TTC549 (cell line): Measurements from ENCODE around the gene AP4E1.
"Not testable (repeated sequence)": the region's sequence is repeated elsewhere in the genome, so short reads cannot be mapped to it uniquely, and the experiment has no call there.

Experiments
- FAIRE-seq: peaks from 2 replicates; lab custom pipeline; 2012; peaks lifted over from hg19 to GRCh38; lab: Jason Lieb, UNC

The AP4E1 gene

DNA sequence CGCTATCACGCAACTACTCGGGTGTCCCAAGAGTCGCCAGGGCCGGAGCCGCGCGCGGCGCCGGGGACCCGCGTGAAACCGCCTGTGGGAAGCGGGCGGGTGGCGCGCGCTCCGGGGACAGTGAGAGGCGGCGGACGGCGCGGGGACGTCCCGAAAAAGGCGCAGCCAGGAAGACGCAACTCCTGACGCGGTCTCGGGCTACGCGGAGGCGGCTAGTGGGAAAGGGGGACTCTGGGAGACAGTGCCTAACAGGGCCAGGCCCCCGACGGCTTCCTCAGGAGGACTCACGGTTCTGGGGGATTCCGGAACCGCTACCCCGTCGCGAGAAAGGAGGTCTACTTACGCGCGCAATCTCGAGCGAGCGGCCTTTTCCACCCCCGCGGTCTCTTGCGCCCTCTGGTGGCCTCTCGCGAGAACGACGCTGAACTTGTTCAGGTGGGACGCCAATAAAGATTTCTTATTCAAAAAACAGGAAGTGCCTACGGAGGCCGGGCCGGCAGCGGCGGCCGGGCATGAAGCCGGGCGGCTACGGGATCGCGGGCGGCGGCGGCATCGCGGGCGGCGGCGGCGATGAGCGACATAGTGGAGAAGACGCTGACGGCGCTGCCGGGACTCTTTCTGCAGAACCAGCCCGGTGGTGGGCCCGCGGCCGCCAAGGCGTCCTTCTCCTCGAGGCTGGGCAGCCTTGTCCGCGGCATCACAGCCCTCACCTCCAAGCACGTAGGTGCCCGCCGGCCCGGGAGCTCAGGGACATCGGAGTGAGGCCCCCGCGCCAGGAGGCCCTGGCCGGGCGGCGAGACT lies at the start of gene AP4E1:
TSS of gene AP4E1 (plus strand) at position 475 of the 801 bp plus-strand sequence. CDS start at position 571, 96 bp downstream.
- no peak for FAIRE-seq

DNA sequence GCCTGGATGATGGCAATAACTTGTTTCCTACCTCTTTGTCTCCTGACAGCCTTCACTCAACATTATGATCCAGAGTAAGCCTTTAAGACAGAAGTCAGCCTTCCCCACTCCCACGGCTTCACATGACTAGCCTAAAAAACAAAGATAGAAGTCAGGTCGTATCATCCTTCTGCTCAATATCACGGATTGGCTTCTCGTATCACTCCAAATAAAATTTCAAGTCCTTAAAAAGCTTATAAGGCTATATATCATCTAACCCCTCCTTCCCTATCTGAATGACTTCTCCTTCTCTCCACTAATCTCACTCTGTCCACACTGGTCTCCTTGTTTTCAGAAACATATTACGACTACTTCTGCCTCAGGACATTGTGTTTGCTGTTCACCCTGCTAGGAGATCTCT lies 47.7 kb upstream of the AP4E1 start:
- no peak for FAIRE-seq

DNA sequence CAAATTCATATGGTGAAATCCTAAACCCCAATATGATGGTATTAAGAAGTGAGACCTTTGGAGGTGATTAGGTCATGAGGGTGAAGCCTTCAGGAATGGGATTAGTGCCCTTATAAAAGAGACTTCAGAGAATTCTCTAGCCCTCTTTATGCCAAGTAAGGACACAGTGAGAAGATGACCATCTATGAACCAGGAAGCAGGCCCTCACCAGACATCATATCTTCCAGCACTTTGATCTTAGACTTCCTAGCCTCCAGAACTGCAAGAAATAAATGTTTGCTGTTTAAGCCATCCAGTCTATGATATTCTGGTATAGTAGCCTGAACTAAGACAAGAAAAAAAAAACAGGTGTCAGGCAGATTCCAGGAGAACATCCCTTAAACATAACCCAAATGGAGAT lies 45.9 kb upstream of the AP4E1 start:
- no peak for FAIRE-seq

DNA sequence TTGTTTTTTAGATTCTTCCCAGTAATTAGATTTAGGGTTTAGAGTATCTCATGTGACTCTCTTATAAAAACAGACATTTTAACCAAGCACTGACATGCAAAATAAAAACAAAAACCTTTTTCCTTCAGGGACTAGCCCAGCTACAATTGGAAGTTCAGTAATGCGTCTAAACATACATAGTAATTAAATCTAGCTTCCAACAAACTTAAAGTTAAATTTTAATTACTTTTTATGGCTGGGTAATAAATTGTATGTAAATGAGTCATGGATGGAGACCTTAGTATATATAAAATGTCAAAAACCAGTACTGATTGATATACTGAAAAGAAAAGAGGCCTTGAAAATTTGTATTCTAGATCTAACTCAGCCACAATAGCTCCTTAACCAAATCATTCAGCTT lies 43.6 kb upstream of the AP4E1 start:
- no peak for FAIRE-seq

DNA sequence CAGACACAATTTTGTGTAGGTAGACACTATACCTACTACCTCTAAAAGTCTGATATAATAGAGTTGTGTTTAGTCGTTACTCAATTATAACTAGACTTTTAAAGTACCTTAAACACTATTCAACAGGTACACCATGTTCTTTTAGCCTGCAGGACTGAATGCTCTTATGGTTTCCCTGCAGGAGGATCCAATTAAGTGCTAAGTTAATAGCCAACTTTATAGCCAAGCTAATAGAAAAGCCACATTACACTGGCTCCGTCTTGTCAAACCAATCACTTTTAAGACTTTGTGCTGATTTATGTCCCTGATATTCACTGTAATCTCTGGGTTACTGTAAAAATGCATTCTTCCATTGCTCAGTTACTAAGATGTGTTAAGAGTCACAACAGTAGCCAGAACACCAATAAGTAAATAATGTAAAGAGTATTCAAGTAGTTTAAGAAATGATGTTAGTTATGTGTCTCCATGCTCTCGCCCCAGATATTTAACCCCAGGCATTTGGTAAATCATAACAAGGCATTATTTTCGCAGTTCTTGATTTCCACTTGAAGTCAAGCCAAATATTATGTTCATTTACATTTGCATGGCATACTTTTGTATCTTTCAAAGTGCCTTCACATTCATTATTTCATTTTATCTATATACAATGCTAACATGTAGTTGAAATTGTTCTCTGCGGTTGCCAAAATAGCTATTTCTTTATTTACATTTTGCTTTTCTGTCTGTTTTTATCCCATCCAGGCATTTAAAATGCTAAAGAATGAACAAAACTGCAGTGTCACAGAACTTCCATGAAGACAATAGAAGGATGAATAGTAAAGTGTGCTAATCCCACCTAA lies 42.7 kb upstream of the AP4E1 start:
- no peak for FAIRE-seq

DNA sequence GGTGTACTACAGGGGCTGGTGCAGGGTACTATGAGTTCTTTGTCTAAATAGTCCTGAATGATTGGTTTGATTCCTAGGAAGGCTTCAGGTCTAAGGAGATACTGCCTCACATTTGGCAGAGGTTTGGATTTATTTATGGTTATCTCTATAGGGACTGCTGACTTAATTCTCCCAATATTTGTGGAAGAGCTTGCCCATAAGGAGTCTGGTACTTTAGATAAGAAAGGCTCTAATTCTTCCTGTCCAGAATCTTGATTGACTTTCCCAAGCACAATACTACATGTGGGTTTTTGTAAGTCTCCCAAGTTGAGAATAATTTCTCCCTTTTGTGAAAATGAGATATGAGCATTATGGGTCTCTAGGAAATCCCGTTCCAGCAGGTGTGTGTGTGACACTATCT lies 36.7 kb upstream of the AP4E1 start:
- FAIRE-seq: no peak

DNA sequence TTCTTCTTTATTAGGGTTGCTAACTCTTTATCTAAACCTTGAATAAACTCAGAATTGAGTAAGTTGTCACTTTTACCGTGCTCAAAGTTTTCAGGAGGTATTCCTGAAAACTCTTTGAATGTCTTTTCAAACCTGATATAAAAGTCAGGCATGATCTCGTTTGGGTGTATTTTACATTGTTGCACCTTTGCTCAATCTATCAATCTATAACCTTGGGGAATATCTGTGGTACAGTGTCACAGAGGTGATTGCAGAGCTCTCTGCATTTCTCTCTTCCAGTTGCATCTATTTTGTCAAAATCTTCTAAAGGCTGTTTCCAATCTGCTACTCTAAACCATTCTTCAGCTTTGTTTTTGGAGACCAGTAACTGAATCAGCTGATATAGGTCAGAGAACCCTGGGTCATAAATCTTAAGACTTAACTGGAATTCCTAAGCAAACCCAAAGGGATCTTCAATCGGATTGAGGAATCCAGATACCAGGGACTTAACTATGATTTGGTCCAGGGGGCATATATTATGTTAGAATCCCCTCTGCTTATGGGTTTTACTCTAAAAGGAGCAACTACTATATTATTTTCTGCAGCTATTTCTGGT lies 35.6 kb upstream of the AP4E1 start:
- FAIRE-seq: no peak

DNA sequence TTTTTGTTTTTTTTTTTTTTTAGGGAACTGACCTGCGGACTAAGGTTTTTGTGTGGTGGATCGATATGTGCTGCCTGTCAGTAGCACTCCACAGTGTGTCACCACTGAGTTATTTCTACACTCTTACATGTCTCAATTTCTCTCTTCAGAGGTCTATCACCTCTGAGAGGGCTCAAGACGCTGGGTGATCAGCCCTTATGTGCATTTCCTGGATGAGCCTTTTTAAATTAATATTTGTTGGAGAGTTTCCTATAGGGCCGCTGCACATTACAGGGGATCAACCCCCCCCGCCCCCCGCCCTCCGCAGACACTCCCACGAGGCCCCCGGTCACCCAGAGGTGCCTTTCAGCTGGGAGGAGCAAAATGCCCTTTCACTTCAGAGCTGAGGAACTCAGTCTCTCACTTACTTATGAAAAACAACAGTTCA lies 34.5 kb upstream of the AP4E1 start:
- no peak for FAIRE-seq

DNA sequence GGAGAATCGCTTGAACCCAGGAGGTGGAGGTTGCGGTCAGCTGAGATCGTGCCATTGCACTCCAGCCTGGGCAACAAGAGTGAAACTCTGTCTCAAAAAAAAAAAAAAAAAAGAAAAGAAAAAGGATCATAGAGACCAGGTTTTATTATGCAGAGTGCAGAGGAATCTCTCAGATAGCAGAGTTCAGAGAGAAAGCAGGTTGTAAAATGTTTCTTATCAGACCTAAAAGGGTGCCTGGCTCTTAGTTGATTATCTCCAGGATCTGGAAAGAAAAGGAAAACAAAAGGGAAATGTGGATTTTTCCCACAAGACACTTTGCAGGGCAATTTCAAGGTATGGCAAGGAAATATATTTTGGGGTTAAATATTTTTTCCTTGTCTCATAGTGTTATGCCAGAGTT lies 33.2 kb upstream of the AP4E1 start:
- not testable (repeated sequence) for FAIRE-seq

DNA sequence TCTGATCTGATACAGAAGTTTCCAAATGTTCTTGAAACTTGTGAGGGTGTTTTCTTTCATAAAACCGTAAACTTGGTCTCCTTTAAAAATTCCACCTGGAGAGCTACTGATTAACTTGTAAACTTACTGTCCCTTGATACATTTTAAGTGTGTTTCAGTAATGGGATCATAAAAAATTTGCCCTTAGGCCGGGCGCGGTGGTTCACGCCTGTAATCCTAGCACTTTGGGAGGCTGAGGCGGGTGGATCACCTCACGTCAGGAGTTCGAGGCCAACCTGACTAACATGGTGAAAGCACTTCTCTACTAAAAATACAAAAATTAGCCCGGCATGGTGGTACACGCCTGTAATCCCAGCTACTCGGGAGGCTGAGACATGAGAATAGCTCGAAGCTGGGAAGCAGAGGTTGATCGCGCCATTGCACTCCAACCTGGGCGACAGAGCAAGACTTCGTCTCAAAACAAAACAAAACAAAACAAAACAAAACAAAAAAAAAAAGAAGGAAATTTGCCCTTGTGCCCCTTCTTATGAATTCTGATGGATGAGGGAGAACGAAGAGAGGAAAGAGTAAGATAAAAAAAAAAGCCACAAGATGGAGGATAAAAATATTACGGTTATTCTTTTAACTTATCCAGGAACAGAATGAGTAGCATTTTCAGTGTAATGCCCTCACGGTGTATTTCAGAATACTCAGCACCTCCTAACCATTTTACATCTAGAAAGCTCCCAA lies 32.1 kb upstream of the AP4E1 start:
- FAIRE-seq: no peak

DNA sequence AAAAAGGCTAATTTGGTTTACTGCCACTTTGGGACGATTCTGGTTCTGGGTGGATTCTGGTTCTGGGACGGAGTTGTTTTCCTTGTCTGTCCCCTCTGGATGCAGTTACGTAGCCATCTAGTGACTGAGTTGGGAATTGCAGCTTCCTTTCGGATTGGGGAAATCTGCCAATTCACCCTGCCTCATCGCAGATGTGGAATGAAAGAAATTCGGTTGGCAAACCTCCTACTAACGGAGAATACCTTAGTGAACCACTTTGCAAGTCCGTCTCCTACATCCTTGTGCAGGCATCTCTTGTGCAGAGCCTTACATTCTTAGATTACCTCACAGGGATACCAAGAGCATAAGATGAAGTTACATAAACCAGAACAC lies 31.5 kb upstream of the AP4E1 start:
- FAIRE-seq: no peak

DNA sequence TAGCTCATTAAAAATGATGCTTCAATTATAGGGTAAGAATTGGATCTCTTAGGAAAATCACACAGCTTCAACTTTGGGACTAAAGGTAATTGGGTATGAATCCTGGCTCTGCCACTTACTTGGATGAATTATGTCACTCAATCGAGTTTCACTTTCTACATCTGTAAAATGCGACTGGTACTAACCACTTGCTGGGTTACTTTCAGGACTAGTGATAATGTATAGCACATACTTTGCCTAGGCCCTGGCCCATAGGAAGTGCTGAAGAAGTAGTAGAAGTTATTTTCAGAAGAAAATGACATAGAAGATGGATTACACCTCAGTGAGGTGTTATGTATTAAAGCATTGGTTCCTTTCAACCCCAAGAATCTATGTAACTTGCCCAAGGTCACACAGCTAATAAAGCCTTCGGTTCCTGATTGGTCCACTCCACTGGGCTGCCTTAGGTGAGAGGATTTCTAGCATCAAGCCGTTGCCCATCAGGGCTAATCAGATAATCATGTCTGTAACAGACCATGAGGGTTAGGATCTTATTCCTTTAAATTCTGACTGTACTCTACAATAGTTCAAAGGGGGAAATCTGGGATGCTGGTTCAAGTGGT lies 29.4 kb upstream of the AP4E1 start:
- no peak for FAIRE-seq

DNA sequence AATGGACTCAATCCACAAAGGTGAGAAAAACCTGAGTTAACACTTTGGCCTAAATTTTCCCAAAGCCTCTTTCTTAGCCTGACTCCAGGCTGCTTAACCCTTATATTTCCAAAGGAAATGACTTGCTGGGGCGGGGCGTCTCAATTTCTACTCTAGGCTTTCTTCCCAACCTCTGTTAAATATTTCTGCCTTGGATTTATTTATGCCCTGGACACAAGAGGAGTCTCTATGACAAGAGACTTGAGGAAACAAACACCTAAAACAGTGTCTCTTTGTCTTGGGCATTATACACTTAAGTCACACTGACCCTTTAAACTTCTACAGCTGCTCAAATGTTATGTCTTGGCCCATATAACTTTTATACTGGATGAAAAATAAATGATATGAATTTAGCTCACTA lies 28.3 kb upstream of the AP4E1 start:
- no peak for FAIRE-seq

DNA sequence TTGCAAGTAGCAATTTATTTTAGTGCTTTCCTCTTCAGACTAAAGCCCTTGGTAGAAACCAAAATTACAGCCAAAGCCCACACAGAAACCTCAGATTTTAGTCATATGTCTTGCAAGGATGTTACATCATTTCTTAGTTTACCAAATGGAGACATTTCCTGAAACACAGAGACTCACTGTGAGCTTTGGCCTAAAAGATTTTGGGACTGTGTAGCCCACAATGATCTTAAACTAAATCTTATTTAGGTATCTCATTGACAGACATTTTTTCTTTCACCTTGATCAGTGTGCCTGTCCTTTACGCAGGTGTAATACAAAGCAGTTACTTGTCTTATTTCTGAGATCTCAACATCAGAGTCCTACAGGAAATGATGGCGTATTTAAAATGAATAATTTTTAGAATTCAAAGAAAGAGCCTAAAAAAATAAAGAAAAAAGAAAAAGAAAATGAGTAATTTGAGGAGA lies 27.8 kb upstream of the AP4E1 start:
- no peak for FAIRE-seq

DNA sequence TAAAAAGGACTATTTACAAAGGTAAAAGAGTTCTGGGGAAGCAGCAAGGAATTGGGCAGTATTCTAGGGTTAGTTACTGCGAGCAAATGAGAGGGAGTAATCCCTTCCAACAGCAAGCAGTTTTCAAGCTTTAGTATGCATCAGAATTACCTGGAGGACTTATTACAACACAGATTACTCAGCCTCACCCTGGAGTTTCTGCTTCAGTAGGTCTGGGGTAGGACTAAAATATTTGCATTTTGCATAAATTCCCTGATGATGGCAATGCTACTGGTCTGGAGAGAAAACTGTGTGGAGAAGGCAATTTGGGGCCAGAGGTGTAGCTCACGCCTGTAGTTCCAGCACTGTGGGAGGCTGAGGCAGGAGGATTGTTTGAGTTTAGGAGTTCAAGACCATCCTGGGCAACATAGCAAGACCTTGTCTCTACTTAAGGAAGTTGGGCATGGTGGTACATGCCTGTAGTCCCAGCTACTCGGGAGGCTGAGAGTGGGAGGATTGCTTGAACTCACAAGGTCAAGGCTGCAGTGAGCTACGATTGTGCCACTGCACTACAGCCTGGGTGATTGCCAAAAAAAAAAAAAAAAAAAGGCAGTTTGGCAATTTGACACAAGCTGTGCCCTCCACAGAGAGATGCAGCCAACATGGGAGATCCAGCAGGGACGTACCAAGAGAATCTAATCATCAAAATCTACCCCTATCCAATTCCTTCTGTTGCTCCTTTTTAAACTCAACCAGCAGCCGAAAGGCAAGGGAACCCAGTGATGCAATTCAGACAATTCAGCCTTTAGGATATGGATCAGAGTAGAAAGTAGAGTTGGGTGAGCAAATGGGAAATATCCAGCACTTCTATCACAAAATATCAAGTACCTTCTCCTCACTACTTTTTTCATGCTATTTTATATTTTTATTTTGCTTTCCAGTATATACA lies 27.1 kb upstream of the AP4E1 start:
- no peak for FAIRE-seq

DNA sequence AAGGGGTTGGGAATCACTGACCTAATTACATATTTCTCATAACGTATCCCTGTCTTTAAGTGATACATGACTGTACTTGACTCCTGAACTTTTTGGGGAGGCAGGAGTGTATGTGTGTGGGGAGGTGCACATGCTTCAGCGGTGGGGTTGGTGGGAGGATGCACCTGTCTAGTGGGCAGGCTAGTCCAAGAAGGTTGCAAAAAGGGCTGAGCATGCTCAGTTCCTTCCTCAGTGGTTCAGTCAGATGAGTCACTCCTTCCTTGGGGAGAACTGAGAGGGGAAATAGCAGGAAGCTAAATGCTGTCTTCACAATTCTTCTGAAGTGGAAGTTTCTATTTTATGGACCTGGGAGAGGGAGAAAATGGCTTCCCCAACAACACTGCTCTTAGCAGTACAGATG lies 24.6 kb upstream of the AP4E1 start:
- no peak for FAIRE-seq

DNA sequence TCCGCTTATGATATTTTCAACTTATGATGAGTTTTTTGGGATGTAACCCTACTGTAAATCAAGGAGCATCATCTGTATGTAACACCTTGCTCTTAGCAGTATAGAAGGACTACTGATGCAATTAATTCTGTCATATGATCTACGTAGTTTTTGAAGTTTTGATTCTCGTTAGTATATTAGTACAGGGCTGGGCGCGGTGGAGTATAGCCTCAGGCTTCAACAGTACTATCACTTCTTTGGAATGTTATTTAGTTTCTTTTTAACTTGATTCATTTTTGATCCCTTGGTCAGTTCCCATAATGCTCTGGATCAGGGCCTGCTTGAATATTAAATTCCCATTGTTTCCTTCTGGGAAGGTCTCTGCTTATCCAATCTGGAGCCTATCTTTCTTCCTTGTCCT lies 23.9 kb upstream of the AP4E1 start:
- no peak for FAIRE-seq

DNA sequence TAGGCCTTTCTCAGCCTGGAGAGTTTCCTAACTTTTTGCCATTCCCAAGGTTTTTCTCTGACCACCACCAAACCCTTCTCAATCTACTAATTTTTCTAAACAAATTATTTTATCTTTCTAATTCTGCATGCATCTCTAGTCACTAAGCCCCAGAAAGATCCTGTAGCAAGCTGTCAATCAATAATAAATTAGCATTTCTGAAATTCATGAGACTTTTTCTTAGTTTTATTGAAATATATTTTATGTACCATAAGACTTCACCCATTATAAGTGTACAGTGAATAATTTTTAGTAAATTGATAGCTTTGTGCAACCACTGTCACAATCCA lies 22.4 kb upstream of the AP4E1 start:
- no peak for FAIRE-seq

DNA sequence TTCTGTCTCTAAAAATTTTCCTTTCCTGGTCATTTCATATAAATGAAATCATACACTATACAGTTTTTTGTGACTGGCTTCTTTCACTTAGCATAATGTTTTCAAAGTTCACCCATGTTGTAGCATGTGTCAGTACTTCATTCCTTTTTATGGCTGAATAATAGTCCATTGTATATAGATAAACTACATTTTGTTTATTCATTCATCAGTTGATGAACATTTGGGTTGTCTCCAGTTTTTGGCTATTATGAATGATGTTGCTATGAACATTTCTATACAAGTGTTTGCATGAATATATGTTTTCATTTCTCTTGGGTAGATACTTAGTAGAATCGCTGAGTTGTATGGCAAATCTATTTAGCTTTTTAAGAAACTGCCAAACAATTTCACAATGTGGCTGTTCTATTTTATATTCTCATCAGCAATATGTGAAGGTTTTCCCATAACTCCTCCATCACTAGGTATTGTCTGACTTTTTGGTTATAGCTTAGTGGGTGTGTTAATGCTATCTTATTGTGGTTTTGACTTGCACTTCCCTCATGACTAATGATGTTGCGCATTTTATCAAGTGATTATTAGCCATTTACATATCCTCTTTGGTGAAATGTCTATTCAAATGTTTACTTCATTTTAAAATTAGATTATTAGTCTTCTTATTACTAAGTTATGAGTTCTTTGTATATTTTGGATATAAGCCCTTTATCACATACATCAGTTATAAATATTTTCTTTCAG lies 21.7 kb upstream of the AP4E1 start:
- no peak for FAIRE-seq

DNA sequence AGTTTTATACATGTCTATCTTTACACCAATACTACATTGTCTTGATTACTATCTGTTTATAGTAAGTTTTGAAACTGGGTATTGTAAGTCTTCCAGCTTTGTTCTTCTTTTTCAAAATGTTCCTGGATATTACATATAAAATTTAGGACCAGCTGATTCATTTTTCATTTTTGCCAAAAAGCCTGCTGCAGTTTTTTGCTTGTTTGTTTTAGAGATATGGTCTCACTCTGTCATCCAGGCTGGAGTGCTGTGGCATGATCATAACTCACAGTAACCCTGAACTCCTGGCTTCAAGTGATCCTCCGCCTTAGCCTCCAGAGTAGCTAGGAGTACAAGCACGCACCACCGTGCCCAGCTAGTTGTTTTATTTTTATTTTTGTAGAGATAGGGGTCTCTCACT lies 20.4 kb upstream of the AP4E1 start:
- FAIRE-seq: no peak
